Activated T-cell treated with anti-CD3 and anti-CD28 coated beads, Interleukin-2, amount 50 U/mL, for 72 hours (primary cell): Measurements from ENCODE around the gene MLST8. TPM values are rescaled to one million over a fixed set of nuclear protein-coding genes. Genes with fewer than 3 reads are reported as not detected.
A peak's percentile ranks its signal among the peaks of the same experiment; 100 is the strongest.
"Not testable (repeated sequence)": the region's sequence is repeated elsewhere in the genome, so short reads cannot be mapped to it uniquely, and the experiment has no call there.

Experiments
- ATAC-seq, 2 donors: fragments of 150-1000 bp; cut with Tn5 transposase; replicated peaks in 1 of 2; 2 replicates each; pipeline ENCODE4 v1.10.0; 2021; ENCODE audit warnings: moderate library complexity in 2 of 2, mild to moderate bottlenecking in 1 of 2
- DNase-seq, 2 donors: peaks; one replicate each; pipeline ENCODE4 v3.0.0; 2021 to 2022; ENCODE audit warnings: mixed read lengths in 1 of 2
- H3K27ac Mint-ChIP-seq: one replicate; pipeline ENCODE4 v1.8.0; 2022; ENCODE audit warnings: mild to moderate bottlenecking, moderate library complexity, mixed read lengths
- H3K27me3 Mint-ChIP-seq: one replicate; pipeline ENCODE4 v1.8.0; 2022; ENCODE audit warnings: low read depth, mixed read lengths
- H3K36me3 Mint-ChIP-seq, 2 donors: one replicate each; pipeline ENCODE4 v1.8.0; 2022; ENCODE audit warnings: mixed read lengths in 2 of 2, mild to moderate bottlenecking in 1 of 2; ENCODE audit not compliant: insufficient read depth in 2 of 2
- H3K4me1 Mint-ChIP-seq: one replicate; pipeline ENCODE4 v1.8.0; 2022; ENCODE audit warnings: low read depth, mixed read lengths
- H3K4me3 Mint-ChIP-seq, 2 donors: one replicate each; pipeline ENCODE4 v1.8.0; 2022; ENCODE audit warnings: mild to moderate bottlenecking in 2 of 2, mixed read lengths in 2 of 2, moderate library complexity in 2 of 2
- H3K9me3 Mint-ChIP-seq, 2 donors: one replicate each; pipeline ENCODE4 v1.8.0; 2022; ENCODE audit warnings: mixed read lengths in 2 of 2
- total RNA-seq, 2 donors: library from RNA; stranded (reverse); gene quantifications; one replicate each; pipeline ENCODE4 v1.2.3, GENCODE V29; 2022

MLST8 gene
- total RNA-seq, 2 donors from 2014 or later: 54.9 to 65.6 TPM

DNA sequence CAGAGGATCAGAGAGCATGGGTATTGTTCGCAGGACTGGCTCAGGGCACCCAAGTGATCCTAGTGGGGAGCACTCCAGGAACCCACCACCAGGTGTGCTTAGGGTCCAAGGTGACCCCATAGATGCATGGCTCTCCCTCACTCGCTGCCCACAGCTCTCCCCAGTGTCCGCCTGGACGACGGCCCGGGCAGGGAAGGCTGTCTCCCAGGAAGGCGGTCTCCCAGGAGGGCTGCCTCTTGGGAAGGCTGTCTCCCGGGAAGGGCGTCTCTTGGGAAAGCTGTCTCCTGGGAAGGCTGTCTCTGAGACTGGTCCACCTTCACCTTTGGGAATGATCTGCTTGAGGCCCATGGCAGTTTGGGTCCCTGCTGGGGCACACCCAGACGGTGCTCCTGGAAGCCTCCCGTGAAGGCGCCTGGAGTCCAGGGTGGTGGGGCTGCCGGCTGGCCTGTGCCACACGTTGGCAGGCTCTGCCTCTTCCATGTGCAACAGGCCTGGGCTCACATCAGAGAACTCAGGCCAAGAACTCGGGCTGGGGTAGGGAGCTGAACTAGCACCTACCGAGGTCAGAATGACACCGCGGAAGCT is 41.1 kb downstream of the MLST8 start:
- Mint-ChIP-seq H3K4me1 (no peaks in the 10 kb centered on the region), H3K27ac (no peak overlapping the region), H3K27me3 (no peaks in the 10 kb centered on the region), H3K9me3 (no peaks in the 10 kb centered on the region), H3K4me3 (no peak overlapping the region), H3K36me3 (peaks cover 0 to 6% of the 10 kb centered on the region in 2 donors)
- ATAC-seq (no peak), DNase-seq (no peak)

DNA sequence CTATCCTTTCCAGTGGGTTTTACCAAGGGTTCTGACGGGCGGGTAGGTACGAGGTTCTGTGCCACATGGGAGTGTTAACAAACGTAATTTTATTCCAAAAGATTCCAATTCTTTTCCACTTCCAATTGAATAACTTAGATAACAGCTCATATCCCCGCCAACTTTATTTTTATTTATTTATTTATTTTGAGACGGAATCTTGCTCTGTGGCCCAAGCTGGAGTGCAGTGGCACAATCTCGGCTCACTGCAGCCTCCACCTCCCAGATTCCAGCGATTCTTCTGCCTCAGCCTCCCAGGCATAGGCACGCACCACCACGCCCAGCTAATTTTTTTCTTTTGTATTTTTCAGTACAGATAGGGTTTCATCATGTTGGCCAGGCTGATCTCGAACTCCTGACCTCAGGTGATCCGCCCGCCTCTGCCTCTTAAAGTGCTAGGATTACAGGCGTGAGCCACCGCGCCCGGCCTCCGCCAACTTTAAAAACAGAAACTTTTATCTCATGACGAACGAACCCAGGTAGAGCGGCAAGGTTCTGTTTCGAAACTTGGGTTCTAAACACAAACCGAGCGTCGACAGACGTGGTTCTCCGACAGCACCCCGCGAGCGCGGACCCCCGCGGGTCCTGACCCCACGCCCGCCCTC is 45.5 kb downstream of the MLST8 start:
- Mint-ChIP-seq H3K4me1 (no peaks in the 10 kb centered on the region), H3K36me3 (peaks cover 3 to 20% of the 10 kb centered on the region in 2 donors), H3K9me3 (no peaks in the 10 kb centered on the region), H3K27ac (peak overlapping the region; percentile 96), H3K27me3 (no peaks in the 10 kb centered on the region), H3K4me3 (peak overlapping the region; percentile 97 to 98)
- ATAC-seq (peak; percentile 3 to 14), DNase-seq (peak; percentile 47 to 48)

DNA sequence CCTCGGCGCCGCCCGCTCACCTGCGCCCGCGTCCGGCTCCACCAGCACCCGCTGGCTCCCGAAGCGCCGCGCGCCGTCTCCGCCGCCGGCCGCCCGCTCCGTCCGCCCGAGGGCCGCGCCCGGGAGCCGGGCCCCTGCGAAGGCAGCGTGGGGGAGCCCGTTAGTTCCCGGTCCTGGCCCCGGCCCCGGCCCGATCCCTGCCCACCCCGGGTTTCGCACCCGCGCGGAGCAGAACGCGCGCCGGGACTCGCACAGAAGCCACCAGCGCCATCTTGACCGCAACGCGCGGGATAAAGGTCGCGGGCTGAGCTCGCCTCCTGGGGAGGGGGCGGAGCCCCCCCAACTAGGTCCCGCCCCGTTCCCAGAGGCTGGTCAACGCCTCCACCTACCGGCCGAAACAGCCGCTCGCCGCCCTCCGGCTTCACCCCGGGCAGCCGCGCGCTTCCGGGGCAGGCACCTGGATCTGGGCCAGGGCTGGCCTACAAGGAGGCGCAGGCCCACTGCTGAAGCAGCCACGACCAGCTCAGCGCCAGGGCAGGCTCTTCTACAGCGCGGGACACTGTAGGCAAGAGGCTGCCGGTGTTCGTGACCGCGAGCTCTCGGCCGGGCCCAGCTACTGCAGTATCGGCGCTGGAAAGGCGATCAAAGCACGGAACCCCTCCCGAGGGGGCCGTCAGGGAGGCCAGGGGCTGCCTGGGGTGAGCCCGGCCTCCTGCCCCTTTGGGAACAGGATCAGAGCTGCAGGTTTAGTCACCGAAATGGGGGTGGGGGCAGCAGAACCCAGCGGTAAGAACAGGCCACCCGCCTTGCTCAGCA is 46.2 kb downstream of the MLST8 start, which contains the start of gene ECI1:
ECI1 (minus strand) TSS at position 292 of the 816 bp plus-strand sequence; CDS start at position 271, 21 bp downstream.
- H3K36me3 Mint-ChIP-seq: peaks cover 5 to 26% of the 10 kb centered on the region in 2 donors
- H3K27ac Mint-ChIP-seq: peak within 1 kb of the TSS; percentile 96
- DNase-seq (peak; percentile 93 to 94), ATAC-seq (peak; percentile 92)
- H3K9me3 Mint-ChIP-seq: no peaks in the 10 kb centered on the region
- no peaks in the 10 kb centered on the region for H3K4me1 Mint-ChIP-seq
- H3K4me3 Mint-ChIP-seq: peak within 1 kb of the TSS; percentile 97 to 98
- H3K27me3 Mint-ChIP-seq: no peaks in the 10 kb centered on the region

DNA sequence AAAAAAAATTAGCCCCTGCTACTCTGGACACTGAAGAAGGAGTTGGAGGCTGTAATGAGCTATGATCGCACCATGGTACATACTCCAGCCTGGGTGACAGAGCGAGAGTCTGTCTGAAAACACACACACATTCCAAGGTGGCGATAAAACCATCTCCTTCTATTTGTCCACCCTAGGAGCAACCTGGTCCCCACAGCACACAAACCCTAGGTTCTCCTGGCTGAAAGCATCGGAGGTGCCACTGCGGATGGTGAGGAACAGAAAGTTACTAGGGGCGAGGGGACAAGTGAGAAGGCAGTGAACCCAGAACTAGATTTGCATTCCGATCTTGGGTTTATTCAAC is 47.5 kb downstream of the MLST8 start:
- DNase-seq: no peak
- Mint-ChIP-seq H3K27ac (no peak overlapping the region), H3K36me3 (peaks cover 9 to 31% of the 10 kb centered on the region in 2 donors), H3K9me3 (no peaks in the 10 kb centered on the region), H3K27me3 (no peaks in the 10 kb centered on the region), H3K4me1 (no peaks in the 10 kb centered on the region), H3K4me3 (no peak overlapping the region)
- no peak for ATAC-seq

DNA sequence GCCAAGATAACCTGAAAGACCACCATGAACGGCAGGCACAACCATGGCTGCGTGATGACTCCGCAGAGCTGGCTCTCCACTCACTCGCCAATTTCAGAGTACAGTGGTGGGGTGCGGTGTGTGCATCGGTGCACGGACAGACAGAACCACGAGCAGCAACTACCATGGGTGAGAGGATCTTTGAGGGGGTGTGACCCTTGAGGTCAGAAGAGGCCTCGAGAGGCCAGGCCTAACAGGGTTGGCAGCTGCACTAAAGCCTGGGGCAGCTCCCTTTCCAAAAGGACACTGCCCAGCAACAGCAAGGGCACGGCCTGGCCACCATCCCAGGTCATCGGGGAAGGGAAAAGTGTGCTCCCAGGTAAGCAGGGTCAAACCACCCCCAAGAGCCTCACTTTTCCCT is 48.0 kb downstream of the MLST8 start:
- DNase-seq (no peak), ATAC-seq (no peak)
- Mint-ChIP-seq H3K27me3 (no peaks in the 10 kb centered on the region), H3K4me1 (no peaks in the 10 kb centered on the region), H3K9me3 (no peaks in the 10 kb centered on the region), H3K4me3 (no peak overlapping the region), H3K27ac (no peak overlapping the region), H3K36me3 (peaks cover 10 to 35% of the 10 kb centered on the region in 2 donors)

DNA sequence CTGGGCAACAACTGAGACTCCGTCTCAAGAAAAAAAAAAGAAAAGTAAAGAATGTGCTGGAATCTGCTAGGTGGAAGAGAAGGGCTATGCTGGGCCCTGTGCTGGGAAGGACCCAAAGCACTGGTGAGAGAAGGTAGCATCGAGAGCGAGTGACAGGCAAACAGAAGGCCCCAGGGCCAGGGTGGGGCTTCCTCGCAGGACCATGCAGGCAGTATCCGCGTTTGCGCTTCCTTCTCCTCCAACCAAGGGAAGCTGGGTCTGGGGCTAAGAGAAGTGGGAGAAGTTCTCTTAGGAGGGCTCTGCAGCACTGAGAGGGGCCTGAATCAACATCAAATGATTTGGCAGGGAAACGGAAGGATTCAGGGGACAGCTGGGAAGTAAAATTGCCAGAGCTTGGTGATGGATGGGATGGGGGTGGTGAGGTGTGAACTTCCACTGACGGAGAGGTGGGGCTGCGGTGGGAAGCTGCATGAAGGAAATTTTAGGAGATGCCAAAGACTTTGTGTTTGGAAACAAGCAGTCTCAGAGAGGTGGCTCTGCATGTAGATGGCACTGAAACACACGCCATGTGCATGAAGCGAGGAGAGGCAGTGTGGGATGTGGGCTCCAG is 51.4 kb downstream of the MLST8 start:
- no peaks in the 10 kb centered on the region for H3K9me3 Mint-ChIP-seq
- no peaks in the 10 kb centered on the region for H3K27me3 Mint-ChIP-seq
- peaks cover 12 to 48% of the 10 kb centered on the region in 2 donors for H3K36me3 Mint-ChIP-seq
- H3K27ac Mint-ChIP-seq: peak overlapping the region; percentile 64
- H3K4me3 Mint-ChIP-seq: no peak overlapping the region
- no peak for ATAC-seq
- H3K4me1 Mint-ChIP-seq: no peaks in the 10 kb centered on the region
- no peak for DNase-seq

DNA sequence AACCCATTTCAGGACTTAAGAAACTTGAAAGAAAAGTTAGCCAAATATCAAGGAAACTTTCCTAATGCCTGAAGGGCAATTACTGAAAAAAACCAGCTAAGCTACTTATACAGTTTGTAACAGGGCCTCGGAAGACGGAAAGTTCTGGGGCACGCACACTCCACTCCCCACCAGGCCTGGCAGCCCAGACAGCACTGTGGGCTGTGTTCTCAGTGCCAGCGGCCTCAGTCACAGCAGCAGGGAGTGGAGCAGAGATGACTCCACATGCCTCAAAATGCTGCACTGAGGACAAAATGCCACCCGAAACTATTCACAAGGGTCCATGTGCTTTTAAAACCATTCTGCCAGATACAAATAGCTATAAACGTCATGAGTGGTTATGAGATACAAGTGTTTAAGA is 52.5 kb downstream of the MLST8 start:
- H3K4me3 Mint-ChIP-seq: no peak overlapping the region
- peaks cover 21 to 57% of the 10 kb centered on the region in 2 donors for H3K36me3 Mint-ChIP-seq
- H3K27me3 Mint-ChIP-seq: no peaks in the 10 kb centered on the region
- no peak for ATAC-seq
- no peaks in the 10 kb centered on the region for H3K4me1 Mint-ChIP-seq
- no peak for DNase-seq
- no peak overlapping the region for H3K27ac Mint-ChIP-seq
- no peaks in the 10 kb centered on the region for H3K9me3 Mint-ChIP-seq

DNA sequence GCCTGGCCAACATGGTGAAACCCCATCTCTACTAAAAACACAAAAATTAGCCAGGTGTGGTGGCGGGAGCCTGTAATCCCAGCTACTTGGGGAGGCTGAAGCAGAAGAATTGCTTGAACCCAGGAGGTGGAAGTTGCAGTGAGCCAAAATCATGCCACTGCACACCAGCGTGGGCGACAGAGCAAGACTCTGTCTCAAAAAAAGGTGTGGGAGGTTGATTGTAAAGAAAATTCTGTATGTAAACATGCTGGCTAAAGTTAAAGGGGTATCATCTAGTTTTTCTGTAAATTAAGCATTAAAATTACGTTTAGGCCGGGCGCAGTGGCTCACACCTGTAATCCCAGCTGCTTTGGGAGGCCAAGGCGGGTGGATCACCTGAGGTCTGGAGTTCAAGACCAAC is 53.3 kb downstream of the MLST8 start:
- not testable (repeated sequence) for ATAC-seq, DNase-seq, H3K27ac Mint-ChIP-seq, H3K4me1 Mint-ChIP-seq, H3K9me3 Mint-ChIP-seq, H3K4me3 Mint-ChIP-seq, H3K27me3 Mint-ChIP-seq
- peaks cover 19 to 53% of the 10 kb centered on the region in 2 donors for H3K36me3 Mint-ChIP-seq

Other genes starting within 250 kb of the MLST8 start
- 10 to 100 TPM; 69.3 to 98.3 TPM for gene NDUFB10, start 245.9 kb upstream of the MLST8 start, total RNA-seq
- 1,000 to 10,000 TPM; 5,556 to 5,984 TPM for gene RPS2, start 240.6 kb upstream of the MLST8 start, total RNA-seq
- gene RNF151, start 238.6 kb upstream of the MLST8 start, total RNA-seq: under 1 TPM in 1 of 2 donors, not detected in 1; 0.81 TPM
- gene TBL3, start 233.4 kb upstream of the MLST8 start, total RNA-seq: 10 to 100 TPM; 22.6 to 24.4 TPM
- gene NOXO1, start 224.0 kb upstream of the MLST8 start, total RNA-seq: 1 to 10 TPM in 1 of 2 donors, not detected in 1; 1.8 TPM
- gene GFER, start 221.3 kb upstream of the MLST8 start, total RNA-seq: 10 to 100 TPM; 41.4 to 49.3 TPM
- 10 to 100 TPM; 38.6 to 50.9 TPM for gene SYNGR3, start 215.5 kb upstream of the MLST8 start, total RNA-seq
- gene ZNF598, start 195.6 kb upstream of the MLST8 start, total RNA-seq: 100 to 1,000 TPM in 1 of 2 donors, 10 to 100 TPM in 1; 87.1 to 110 TPM
- gene NPW, start 185.7 kb upstream of the MLST8 start, total RNA-seq: 1 to 10 TPM; 1.5 to 1.9 TPM
- gene NHERF2, start 178.6 kb upstream of the MLST8 start, total RNA-seq: 1 to 10 TPM; 2.2 to 3.0 TPM
- 10 to 100 TPM; 13.2 to 21.0 TPM for gene NTHL1, start 157.6 kb upstream of the MLST8 start, total RNA-seq
- 10 to 100 TPM; 96.6 to 98.4 TPM for gene TSC2, start 157.5 kb upstream of the MLST8 start, total RNA-seq
- 10 to 100 TPM; 90.2 to 95.7 TPM for gene PKD1, start 69.6 kb upstream of the MLST8 start, total RNA-seq
- gene RAB26, start 56.8 kb upstream of the MLST8 start, total RNA-seq: 1 to 10 TPM in 1 of 2 donors, under 1 TPM in 1; 0.82 to 2.0 TPM
- gene TRAF7, start 49.7 kb upstream of the MLST8 start, total RNA-seq: 10 to 100 TPM; 66.4 to 72.9 TPM
- gene CASKIN1, start 8.8 kb upstream of the MLST8 start, total RNA-seq: 1 to 10 TPM in 1 of 2 donors, under 1 TPM in 1; 0.89 to 2.1 TPM
- 10 to 100 TPM; 12.8 to 14.4 TPM for gene BRICD5, start 5.4 kb downstream of the MLST8 start, total RNA-seq
- 10 to 100 TPM; 12.1 to 12.6 TPM for gene PGP, start 9.4 kb downstream of the MLST8 start, total RNA-seq
- 10 to 100 TPM; 22.1 to 24.3 TPM for gene E4F1, start 18.1 kb downstream of the MLST8 start, total RNA-seq
- 1 to 10 TPM; 1.1 TPM for gene DNASE1L2, start 31.0 kb downstream of the MLST8 start, total RNA-seq
- 100 to 1,000 TPM; 101 to 102 TPM for gene ECI1, start 46.1 kb downstream of the MLST8 start, total RNA-seq
- gene RNPS1, start 62.7 kb downstream of the MLST8 start, total RNA-seq: 100 to 1,000 TPM; 336 to 361 TPM
- gene ABCA3, start 135.3 kb downstream of the MLST8 start, total RNA-seq: 10 to 100 TPM; 13.7 to 14.6 TPM
- gene CCNF, start 224.0 kb downstream of the MLST8 start, total RNA-seq: 10 to 100 TPM; 49.2 to 68.6 TPM